ENCODE measurements around the gene CA6.
"Not testable (repeated sequence)": the region's sequence is repeated elsewhere in the genome, so short reads cannot be mapped to it uniquely, and the experiment has no call there.

The CA6 gene

DNA sequence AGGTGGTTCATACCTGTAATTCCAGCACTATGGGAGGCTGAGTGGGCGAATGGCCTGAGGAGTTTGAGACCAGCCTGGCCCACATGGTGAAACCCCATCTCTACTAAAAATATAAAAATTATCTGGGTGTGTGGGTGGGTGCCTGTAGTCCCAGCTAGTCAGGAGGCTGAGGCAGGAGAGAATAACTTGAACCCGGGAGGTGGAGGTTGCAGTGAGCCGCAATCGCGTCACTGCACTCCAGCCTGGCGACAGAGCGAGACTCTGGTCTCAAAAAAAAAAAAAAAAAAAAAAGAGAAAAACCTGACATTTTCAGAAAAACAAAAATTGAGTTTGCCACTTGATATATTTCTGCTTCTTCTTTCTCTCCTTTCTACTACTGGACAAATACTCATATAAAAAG lies 24.3 kb downstream of the CA6 start:
- peak; percentile 9 for DNase-seq (ENCODE audit: low spot score)

- DNase-seq (ENCODE audit: low spot score), result peak; percentile 69
Measured at GRCh38 chr1:8970870-8971337, 25.2 kb downstream of the CA6 start.

DNA sequence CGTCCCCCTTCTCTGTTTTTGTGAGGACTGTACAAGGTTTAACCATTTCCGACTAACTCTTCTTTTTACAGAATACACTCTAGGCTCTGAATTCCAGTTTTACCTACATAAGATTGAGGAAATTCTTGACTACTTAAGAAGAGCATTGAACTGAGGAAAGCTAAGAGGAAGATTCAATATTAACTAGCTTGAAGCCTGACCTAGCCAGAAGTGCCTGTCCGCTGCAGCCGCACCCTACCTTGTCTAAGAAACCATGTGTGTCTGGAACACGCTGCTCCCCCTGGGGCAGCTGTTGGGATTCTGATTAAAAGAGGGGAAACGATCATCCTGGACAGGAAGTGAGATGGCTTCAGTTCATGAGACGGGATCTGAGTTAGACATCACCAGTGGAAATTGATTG lies 28.9 kb downstream of the CA6 start:
- no peak for DNase-seq (ENCODE audit: low spot score)

DNA sequence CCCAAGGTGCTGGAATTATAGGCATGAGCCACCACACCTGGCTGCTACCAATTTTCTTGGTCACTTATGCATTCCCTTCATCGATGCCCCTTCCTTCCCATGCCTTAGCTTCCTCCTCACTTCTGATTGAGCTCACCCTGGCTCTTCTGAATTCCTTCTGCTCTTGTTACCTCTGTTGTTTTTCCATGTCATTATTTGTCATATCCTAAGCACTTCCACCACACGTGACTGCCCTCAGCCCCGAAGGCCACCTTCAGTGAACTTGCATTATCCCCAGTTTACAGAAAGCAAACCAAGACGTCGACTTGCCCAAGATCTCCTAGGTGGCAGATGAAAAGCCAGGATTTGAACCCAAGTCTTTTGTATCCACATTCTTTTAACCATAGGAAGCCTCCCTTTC lies 30.7 kb downstream of the CA6 start:
- no peak for DNase-seq (ENCODE audit: low spot score)

DNA sequence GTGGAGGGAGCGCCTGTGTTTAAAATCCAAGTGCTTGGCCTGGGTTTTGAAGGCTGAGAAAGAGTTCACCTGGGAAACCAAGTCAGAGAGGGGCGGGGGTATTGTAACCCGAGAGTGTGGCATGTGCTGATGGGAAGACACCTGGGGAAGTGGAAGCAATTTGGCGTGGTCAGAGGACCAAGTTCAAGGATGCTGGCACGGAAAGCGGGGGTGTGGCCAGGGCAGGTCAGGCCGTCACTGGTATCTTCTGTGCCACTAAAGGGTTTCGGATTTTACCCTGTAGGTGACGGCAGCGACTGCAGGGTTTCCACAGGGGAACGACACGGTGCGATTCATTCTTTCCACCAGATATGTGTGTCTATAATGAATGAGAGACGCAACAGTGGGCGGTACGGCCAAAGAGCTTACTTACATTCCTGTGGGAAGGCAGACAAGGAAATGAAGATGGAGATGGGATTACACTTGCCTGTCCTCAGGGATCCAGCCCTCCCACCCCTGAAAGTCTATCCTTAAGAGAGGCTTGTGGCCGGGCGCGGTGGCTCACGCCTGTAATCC lies 31.3 kb downstream of the CA6 start:
- DNase-seq (ENCODE audit: low spot score), result no peak

DNA sequence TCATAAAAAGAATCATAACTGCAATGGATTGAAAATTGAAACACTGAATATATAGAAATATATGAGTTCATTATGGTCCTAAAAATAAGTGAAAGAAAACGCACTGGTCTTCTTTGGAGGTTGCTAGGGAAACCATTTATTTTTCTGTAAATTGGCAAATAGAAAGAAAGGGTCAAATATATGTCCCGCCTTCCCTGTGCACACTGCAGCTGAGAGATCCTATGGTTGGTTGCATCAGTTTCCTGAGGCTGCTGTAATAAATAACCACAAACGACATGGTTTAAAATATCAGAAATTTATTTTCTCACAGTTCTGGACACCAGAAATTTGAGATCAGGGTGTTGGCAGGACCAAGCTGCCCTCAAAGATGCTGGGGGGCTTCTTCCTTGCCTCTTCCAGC lies 35.0 kb downstream of the CA6 start:
- no peak for DNase-seq (ENCODE audit: low spot score)

GRCh38 chr1:8981169-8981568 lies 35.5 kb downstream of the CA6 start:
- no peak for DNase-seq (ENCODE audit: low spot score)

- no peak for DNase-seq (ENCODE audit: low spot score)
Measured at GRCh38 chr1:8984203-8984602, 38.5 kb downstream of the CA6 start.

DNA sequence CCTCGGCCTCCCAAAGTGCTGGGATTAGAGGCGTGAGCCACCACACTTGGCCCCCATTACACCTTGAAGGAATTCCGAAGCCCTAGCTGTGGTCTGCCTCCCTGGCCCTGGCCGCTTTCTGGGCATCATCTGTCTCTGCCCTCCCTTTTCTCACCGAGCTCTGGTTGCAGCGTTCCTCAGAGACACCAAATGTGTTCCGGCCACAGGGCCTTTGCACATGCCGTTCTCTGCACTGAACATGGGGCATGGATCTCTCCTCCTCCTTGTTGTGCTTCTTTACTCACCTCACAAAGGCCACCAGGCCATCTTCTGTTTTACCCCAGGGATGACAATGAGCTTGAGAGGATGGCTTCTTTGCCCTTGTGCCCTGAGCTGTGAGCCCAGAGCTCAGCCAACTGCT lies 39.3 kb downstream of the CA6 start:
- DNase-seq (ENCODE audit: low spot score), result no peak

DNA sequence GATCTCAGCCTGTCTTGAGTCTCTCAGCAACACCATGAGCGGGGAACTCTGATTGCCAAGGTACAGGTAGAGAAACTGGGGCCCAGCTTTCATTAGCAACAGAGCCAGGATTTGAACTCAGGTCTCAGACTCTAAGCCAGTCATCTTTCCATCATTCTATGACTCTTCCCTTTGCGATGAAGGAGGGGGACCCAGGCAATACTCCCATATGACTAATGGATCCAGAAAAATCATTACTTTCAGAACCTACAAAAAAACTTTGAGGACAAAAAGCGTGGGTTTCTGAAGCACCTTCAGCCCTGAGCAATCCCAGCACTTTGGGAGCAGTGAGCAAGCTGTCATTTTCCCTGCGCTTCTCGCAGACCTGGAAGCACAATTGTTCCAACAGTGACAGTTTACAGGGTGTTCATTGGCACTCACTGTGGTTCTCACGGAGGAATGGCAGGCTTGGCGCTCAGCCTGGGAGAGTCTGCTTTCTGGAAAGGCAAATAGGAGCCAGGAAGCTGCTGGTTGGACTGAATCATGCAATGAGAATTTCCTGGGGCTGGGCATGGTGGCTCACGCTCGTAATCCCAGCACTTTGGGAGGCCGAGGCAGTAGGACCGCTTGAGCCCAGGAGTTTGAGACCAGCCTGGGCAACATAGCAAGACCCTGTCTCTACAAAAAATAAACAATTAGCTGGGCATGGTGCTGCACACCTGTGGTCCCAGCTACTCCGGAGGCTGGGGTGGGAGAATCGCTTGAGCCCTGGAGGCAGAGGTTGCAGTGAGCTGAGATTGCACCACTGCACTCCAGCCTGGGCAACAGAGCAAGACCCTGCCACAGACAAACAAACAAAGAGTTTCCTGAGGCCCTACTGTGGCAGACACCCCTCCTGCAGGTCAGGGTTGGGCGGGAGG lies 40.5 kb downstream of the CA6 start:
- DNase-seq (ENCODE audit: low spot score), result no peak

- peak; percentile 26 for DNase-seq (ENCODE audit: low spot score)
Measured at GRCh38 chr1:8986814-8987190, 41.1 kb downstream of the CA6 start.

GRCh38 chr1:8987881-8988617 lies 42.4 kb downstream of the CA6 start:
- DNase-seq (ENCODE audit: low spot score), result peak; percentile 59

DNA sequence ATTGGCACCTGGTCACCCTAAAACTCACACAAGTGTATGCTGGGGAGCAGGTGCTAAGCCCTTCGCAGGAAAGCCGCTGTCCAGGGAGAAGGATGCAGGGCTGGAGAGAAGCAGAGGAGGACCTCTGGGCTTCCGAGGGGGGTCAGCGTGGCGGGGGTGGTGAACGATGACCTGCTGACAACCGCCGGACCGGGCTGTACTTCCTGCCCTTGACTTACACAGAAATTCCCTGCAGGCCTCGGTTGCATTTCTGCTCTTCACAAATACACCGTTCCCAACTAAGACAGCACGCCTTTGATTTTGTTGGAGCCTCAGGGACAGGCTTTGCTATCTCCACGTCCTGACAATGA lies 42.9 kb downstream of the CA6 start:
- no peak for DNase-seq (ENCODE audit: low spot score)

DNA sequence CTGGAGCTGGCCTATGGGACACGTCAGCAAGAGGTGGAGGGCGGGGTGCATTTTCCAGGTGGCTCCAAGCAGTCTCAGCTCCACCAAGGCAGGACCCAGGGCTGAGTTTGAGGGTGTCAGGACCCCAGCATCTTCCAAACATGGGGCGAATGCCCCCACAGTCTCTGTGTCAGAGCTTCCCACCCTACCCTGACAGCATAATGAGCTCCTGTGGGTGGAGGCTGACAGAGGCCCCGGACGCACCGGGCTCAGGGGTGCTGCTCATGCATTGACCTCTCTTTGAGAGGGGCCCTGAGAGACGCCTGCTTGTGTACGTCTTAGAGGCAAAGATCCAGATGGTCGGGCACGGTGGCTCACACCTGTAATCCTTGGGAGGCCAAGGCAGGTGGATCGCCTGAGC lies 43.4 kb downstream of the CA6 start:
- DNase-seq (ENCODE audit: low spot score), result no peak

DNA sequence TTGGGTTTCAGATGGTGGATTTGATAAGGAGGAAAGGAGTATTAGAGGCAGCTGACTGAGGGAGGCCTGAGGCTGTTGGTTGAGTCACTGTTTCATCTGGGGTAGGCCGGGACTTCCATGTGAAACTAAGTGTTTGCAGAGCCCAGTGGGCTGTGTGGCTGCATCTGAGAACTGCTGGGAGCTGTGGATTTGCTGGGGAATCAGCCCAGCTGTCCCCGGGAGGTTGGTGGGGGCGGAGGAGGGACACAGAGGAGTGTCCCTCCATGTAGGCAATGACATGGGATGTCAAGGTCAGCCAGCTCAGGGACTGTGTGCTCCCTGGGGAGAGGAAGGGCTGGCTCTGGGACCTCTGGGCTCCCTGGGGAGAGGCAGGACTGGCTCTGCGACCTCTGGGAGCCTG lies 44.2 kb downstream of the CA6 start:
- DNase-seq (ENCODE audit: low spot score), result no peak

- DNase-seq (ENCODE audit: low spot score), result no peak
Measured at GRCh38 chr1:8992936-8993687, 47.4 kb downstream of the CA6 start.

DNA sequence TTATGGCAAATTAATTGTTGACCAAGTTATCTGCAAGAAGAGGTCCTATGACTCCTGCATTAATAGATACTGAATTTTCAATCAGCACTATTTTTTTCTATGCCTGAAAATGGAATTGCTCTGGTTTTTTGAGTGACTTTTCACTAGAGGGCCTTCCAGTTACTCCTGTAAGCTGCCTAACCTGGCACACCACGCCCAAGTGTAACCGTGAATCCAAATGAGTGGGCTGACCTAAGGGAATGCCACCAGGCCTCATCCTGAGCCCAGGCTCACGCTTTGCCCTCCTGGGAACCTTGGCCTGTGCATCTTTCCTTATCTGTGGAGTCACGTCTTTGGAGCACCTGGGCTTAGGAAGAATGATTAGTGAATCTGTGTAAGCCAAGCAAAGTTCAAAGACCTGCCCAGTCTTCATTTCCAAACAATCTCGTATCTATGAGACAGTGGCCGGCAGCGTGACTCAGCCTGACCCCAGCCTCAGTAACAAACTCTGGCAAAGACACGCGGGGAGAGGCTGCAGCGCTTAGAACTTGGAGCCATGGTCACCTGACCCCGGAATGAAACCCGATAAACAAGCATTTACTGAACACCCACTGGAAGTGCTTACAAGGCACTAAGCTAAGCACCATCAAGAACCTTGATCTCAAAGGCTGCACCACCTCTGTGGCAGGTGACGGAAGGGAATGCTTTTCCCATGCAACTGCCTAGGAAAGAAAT lies 48.5 kb downstream of the CA6 start:
- not testable (repeated sequence) for DNase-seq (ENCODE audit: low spot score)

GRCh38 chr1:9001534-9002214 lies 56.0 kb downstream of the CA6 start:
- not testable (repeated sequence) for DNase-seq (ENCODE audit: low spot score)

- DNase-seq (ENCODE audit: low spot score), result not testable (repeated sequence)
Measured at GRCh38 chr1:9002215-9002560, 56.5 kb downstream of the CA6 start.

DNA sequence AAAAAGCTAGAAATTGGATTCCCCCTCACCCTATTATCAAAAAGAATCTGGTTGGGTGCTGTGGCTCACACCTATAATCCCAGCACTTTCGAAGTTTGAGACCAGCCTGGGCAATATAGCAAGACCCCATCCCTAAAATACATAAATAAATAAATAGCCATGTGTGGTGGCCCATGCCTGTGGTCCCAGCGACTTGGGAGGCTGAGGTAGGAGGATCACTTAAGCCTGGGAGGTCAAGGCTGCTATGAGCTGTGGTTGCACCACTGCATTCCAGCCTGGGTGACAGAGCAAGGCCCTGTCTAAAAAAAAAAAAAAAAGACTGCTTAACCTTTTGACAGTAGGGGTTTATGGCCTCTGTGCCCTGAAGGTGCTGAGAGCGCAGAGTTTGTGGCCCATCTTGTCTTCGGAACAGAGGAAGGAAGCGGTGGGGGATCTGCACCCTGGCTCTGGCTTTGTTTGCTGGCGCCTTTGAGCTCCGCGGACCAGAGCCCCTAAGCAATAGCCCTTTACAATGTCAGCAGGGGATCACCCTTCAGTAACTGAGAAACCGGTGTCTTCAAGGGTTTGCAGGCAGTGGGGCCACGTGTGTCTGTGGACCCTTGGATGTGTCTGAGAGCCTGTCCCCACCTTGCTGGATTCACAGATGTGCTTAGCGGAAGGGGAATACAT lies 58.5 kb downstream of the CA6 start:
- no peak for DNase-seq (ENCODE audit: low spot score)

Measured in CD4-positive, alpha-beta T cell treated with Interleukin-6 at 100 ng/mL for 8 hours (primary cell).